ENCODE data around the gene SPATA21.
"Not testable (repeated sequence)": the region's sequence is repeated elsewhere in the genome, so short reads cannot be mapped to it uniquely, and the experiment has no call there.

SPATA21 gene

GRCh38 chr1:16385659-16386453 lies 51.4 kb downstream of the SPATA21 start:
- DNase-seq (ENCODE audit: low read depth): no peak

- DNase-seq (ENCODE audit: low read depth): no peak
These were observed 53.3 kb downstream of the SPATA21 start for GRCh38 chr1:16383888-16384287.

- no peak for DNase-seq (ENCODE audit: low read depth)
These were observed 56.4 kb downstream of the SPATA21 start for GRCh38 chr1:16380868-16381267.

DNA sequence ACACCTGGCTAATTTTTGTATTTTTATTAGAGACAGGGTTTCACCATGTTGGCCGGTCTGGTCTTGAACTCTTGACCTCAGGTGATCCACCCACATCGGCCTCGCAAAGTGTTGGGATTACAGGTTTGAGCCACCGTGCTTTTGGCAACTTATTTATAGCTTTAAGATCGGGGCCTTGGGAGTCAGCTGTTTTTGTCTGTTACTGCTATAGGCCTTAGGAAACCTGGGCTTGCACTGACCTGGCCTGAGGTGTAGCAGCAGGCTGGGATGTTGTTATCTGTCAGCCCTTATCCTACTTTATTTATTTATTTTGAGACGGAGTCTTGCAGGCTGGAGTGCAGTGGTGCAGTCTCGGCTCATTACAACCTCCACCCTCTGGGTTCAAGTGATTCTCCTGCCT lies 58.8 kb downstream of the SPATA21 start:
- no peak for DNase-seq (ENCODE audit: low read depth)

GRCh38 chr1:16376971-16377370 lies 60.3 kb downstream of the SPATA21 start:
- no peak for DNase-seq (ENCODE audit: low read depth)

DNA sequence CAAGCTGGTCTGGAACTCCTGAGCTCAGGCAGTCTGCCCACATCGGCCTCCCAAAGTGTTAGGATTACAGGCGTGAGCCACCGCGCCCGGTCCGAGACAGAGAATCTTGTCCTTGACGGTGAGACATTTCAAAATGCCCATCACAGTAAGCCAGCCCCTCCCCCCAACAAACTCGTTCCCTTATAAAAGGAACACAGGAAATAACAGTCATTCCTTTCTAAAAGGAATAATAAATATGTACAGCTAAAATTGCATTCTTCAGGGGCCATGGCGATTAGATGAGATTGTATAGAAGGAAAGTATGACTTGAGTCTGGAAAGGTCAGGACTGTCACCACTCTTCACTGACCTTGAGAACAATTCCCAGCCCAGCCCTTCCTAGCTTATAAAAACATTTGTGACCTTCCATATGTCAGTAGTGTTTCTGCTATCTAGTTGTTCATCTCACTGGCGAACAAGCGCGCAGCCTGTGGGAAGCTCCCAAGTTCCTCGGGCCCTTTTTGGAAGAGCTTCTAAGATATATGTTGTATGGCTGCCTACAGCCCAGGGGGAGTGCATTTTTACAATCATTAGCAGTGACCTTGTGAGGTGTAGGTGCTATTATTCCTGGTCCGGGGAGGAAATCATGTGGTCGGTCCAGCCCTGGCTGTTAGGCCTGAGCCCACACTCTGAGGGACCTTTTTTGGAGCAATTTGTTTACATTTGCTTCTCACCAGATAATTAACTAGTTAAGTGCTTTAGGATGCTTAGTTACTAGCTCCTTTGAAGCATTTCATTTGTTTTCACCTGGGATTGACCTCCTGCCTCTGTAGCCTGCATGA lies 61.5 kb downstream of the SPATA21 start:
- DNase-seq (ENCODE audit: low read depth): no peak

DNA sequence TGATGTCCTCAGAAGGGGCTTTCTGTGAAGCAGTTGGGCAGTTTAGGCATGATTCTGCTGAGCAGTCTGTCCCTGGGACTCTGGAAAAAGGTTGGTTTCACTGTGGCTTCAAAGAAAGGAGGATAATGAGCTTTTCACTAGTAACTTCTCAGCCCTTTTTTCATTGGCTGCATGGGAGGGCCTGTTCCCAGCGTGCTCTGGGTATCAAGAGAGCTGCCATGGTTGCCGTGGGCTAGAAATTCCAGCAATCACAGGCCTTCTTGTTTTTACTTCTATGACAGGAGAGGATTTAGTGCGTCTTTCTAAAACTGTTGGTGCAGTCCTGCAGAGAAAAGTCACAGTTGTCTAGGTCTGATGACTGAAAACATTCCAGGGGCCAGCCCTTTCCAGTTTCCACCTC lies 63.0 kb downstream of the SPATA21 start:
- DNase-seq (ENCODE audit: low read depth): no peak

GRCh38 chr1:16372535-16373285 lies 64.5 kb downstream of the SPATA21 start:
- DNase-seq (ENCODE audit: low read depth): no peak

DNA sequence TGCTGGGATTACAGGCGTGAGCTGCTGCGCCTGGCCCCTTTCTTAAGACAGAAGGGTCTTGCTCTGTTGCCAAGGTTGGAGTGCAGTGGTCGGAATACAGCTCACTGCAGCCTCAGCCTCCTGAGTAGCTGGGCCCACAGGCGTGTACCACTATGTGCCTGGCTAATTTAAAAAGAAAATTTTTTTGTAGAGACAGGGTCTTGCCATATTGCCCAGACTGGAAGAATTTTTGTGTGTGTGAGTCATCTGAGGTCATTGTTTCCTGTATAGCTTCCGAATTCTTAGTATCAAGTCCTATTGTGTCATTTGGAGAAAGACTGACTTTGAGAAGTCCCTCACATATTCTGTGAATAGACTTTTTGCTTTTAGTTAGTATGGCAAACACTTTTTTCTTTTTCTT lies 65.5 kb downstream of the SPATA21 start:
- no peak for DNase-seq (ENCODE audit: low read depth)

DNA sequence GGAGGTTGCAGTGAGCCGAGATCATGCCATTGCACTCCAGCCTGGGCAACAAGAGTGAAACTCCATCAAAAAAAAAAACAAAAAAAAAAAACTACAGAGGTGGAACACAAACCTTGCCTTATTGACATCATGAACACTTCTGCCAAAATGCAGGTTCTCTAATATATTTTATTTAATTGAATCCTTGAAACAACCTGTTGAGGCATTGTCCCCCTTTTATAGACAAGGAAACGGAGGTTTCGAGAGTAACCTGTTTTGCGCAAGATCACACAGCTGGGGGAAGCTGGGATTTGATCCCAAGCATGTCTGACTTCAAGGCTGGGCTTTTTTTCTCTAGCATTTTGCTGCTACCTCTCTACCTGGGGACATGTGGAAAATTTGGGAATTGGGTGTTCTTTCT lies 67.4 kb downstream of the SPATA21 start:
- DNase-seq (ENCODE audit: low read depth): no peak

- no peak for DNase-seq (ENCODE audit: low read depth)
These were observed 69.0 kb downstream of the SPATA21 start for GRCh38 chr1:16367968-16368890.

GRCh38 chr1:16367258-16367967 lies 69.8 kb downstream of the SPATA21 start:
- peak; percentile 83 for DNase-seq (ENCODE audit: low read depth)

GRCh38 chr1:16366722-16367257 lies 70.4 kb downstream of the SPATA21 start, which contains the start of gene SZRD1:
Gene SZRD1, plus strand, starts transcription at chr1:16367242. Its CDS starts 16 bp downstream, at chr1:16367258.
- DNase-seq (ENCODE audit: low read depth): peak; percentile 90

DNA sequence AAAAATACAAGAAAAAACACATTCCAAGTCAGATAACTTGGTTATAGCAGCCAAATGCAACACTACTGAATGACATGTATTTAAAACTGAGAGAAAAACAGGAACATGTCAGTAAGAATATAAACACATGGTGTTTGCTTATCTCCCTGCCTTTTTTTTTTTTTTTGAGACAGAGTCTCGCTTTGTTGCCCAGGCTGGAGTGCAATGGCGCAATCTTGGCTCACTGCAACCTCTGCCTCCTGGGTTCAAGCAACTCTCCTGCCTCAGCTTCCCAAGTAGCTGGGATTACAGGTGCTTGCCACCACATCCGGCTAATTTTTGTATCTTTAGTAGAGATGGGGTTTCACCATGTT lies 72.1 kb downstream of the SPATA21 start:
- not testable (repeated sequence) for DNase-seq (ENCODE audit: low read depth)

DNA sequence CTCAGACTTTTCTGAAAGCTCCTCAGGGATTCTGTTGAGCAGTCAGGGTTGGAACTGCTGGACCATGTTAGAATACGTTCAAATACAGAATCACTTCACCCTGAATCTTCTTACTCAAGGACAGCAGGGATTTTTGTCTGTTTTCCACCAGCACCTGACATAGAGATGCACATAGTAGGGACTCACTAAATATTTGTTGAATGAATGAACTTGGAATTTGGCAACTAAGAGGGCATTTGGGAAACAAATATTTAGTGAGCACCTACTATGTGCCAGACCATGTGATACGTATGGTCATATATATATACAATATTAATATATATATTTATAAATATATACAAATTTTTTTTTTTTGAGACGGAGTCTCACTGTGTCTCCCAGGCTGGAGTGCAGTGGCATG lies 80.4 kb downstream of the SPATA21 start:
- DNase-seq (ENCODE audit: low read depth): no peak

DNA sequence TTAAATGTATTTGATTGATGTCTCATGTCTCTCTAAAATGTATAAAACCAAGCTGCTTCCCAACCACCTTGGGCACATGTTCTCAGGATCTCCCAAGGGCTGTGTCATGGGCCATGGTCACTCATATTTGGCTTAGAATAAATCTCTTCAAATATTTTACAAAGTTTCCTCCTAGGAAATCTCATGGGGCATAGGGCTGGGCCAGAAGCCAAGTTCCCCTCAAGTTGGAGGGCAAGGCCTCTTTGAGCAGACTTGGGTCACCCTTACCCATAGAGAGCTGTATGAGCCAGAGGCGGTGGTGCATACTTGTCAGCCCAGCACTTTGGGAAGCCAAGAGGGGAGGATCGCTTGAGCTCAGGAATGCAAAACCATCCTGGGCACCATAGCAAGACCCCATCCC lies 82.6 kb downstream of the SPATA21 start:
- no peak for DNase-seq (ENCODE audit: low read depth)

DNA sequence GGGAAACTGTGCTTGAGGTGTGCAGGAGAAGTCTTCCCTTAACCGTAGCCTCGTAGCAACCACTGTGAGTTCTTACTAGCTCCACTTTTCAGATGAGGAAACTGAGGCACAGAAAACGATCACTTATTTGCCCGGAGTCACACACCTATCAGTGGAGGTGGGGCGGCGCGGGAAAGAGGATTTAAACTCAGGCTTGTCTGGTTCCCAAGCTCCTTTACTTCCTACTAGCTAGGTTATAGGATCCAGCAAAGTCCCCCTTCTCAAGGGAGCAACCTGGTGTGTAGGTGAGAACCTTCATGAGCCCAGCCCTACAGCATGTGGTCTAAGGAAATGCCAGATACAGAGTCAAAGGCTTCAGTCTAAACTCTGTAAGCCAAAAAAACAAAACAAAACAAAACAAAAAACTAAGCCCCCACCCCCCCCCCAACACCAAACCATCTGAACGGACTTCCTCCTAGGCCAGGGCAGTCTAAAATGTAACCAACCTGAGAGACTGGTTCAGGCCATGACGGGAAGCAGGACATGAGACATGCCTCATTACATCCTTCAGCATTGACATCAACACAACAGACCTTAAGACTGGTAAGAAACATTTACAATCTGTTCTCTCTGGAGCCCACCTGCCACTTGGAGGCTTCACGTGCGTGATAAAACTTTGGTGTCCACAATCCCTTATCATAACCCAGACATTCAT lies 84.2 kb downstream of the SPATA21 start:
- DNase-seq (ENCODE audit: low read depth): no peak

- DNase-seq (ENCODE audit: low read depth): peak; percentile 85
These were observed 85.0 kb downstream of the SPATA21 start, which contains the start of gene FBXO42 for GRCh38 chr1:16351994-16352841. Gene FBXO42, minus strand, starts transcription at chr1:16352480. Its CDS starts 37,062 bp downstream, at chr1:16315418.

GRCh38 chr1:16351456-16351993 lies 85.7 kb downstream of the SPATA21 start:
- DNase-seq (ENCODE audit: low read depth): no peak
